ENCODE measurements around the gene TTLL6. TPM values are rescaled to one million over a fixed set of nuclear protein-coding genes. Genes with fewer than 3 reads are reported as not detected.
A peak's percentile ranks its signal among the peaks of the same experiment; 100 is the strongest.

Gene TTLL6
- total and polyA plus RNA-seq, 2 experiments from 2014 or later, result not detected

GRCh38 chr17:48725288-48726064, 91.6 kb downstream of the TTLL6 start:
- Histone ChIP-seq H3K27ac (no peak overlapping the region), H3K4me2 (ENCODE audit: unreplicated experiment) (no peak overlapping the region), H3K9me3 (ENCODE audit: low read depth) (no peaks in the 10 kb centered on the region), H3K9ac (no peak overlapping the region), H3K9me2 (ENCODE audit: insufficient read depth) (no peaks in the 10 kb centered on the region), H3K27me3 (replicated peaks; ENCODE audit: insufficient read depth) (peaks cover 99% of the 10 kb centered on the region), H4K20me1 (ENCODE audit: insufficient read depth) (no peaks in the 10 kb centered on the region), H3F3A (ENCODE audit: insufficient read depth) (no peaks in the 10 kb centered on the region), H3K4me3 (no peak overlapping the region), H3K36me3 (ENCODE audit: low read depth) (no peaks in the 10 kb centered on the region), H3K79me2 (ENCODE audit: insufficient read depth) (no peaks in the 10 kb centered on the region), H2AFZ (no peak overlapping the region), H3K4me1 (ENCODE audit: insufficient read depth) (no peaks in the 10 kb centered on the region)
- DNase-seq, result no peak
- TF ChIP-seq EZH2phosphoT487 (IDR thresholded peaks at IDR 0.05; ENCODE audit: insufficient read depth, low read depth) (peak; percentile 25; the same call in 1 of the 2 replicates), EZH2 (IDR thresholded peaks at IDR 0.05; ENCODE audit: insufficient read depth, poor library complexity, severe bottlenecking) (no peak)
- 8 to 10% methylated on average over 37 to 38 of the region's 38 CpGs for WGBS, 2 experiments (ENCODE audit: low coverage in 1 of 2, low lambda C conversion rate in 2 of 2, missing lambda C conversion rate in 2 of 2)
- in situ Hi-C loops (cut with MboI), result no loop called here

GRCh38 chr17:48725004-48725287, 92.1 kb downstream of the TTLL6 start:
- Histone ChIP-seq H3K4me2 (ENCODE audit: unreplicated experiment) (no peak overlapping the region), H4K20me1 (ENCODE audit: insufficient read depth) (no peaks in the 10 kb centered on the region), H2AFZ (no peak overlapping the region), H3K79me2 (ENCODE audit: insufficient read depth) (no peaks in the 10 kb centered on the region), H3K9ac (no peak overlapping the region), H3F3A (ENCODE audit: insufficient read depth) (no peaks in the 10 kb centered on the region), H3K4me1 (ENCODE audit: insufficient read depth) (no peaks in the 10 kb centered on the region), H3K27ac (no peak overlapping the region), H3K27me3 (replicated peaks; ENCODE audit: insufficient read depth) (peaks cover 99% of the 10 kb centered on the region), H3K9me3 (ENCODE audit: low read depth) (no peaks in the 10 kb centered on the region), H3K9me2 (ENCODE audit: insufficient read depth) (no peaks in the 10 kb centered on the region), H3K4me3 (peak overlapping the region; percentile 29; the same call in 1 of the 2 replicates), H3K36me3 (ENCODE audit: low read depth) (no peaks in the 10 kb centered on the region)
- TF ChIP-seq EZH2 (IDR thresholded peaks at IDR 0.05; ENCODE audit: insufficient read depth, poor library complexity, severe bottlenecking), result no peak
- TF ChIP-seq EZH2phosphoT487 (IDR thresholded peaks at IDR 0.05; ENCODE audit: insufficient read depth, low read depth), result no peak
- DNase-seq, result peak; percentile 29
- in situ Hi-C loops (cut with MboI), result no loop called here
- WGBS, 2 experiments (ENCODE audit: low coverage in 1 of 2, low lambda C conversion rate in 2 of 2, missing lambda C conversion rate in 2 of 2), result 1 to 6% methylated on average over 12 to 16 of the region's 16 CpGs

GRCh38 chr17:48724251-48725003, 92.6 kb downstream of the TTLL6 start:
- H3K27me3 ChIP-seq (replicated peaks; ENCODE audit: insufficient read depth), result peaks cover 99% of the 10 kb centered on the region
- DNase-seq, result peak; percentile 89
- H3K79me2 ChIP-seq (ENCODE audit: insufficient read depth), result no peaks in the 10 kb centered on the region
- no peaks in the 10 kb centered on the region for H3K36me3 ChIP-seq (ENCODE audit: low read depth)
- no peaks in the 10 kb centered on the region for H4K20me1 ChIP-seq (ENCODE audit: insufficient read depth)
- TF ChIP-seq EZH2phosphoT487 (IDR thresholded peaks at IDR 0.05; ENCODE audit: insufficient read depth, low read depth) (peak; percentile 52; the same call in 1 of the 2 replicates), EZH2 (IDR thresholded peaks at IDR 0.05; ENCODE audit: insufficient read depth, poor library complexity, severe bottlenecking) (peak; percentile 83)
- no peak overlapping the region for H3K27ac ChIP-seq
- H3K4me1 ChIP-seq (ENCODE audit: insufficient read depth), result no peaks in the 10 kb centered on the region
- H3K9me2 ChIP-seq (ENCODE audit: insufficient read depth), result no peaks in the 10 kb centered on the region
- H3K9ac ChIP-seq, result no peak overlapping the region
- WGBS, 2 experiments (ENCODE audit: low coverage in 1 of 2, low lambda C conversion rate in 2 of 2, missing lambda C conversion rate in 2 of 2), result 7 to 13% methylated on average over 29 to 32 of the region's 32 CpGs
- peak overlapping the region; percentile 29; the same call in 1 of the 2 replicates for H3K4me3 ChIP-seq
- H3K4me2 ChIP-seq (ENCODE audit: unreplicated experiment), result no peak overlapping the region
- no peaks in the 10 kb centered on the region for H3K9me3 ChIP-seq (ENCODE audit: low read depth)
- no peak overlapping the region for H2AFZ ChIP-seq
- H3F3A ChIP-seq (ENCODE audit: insufficient read depth), result no peaks in the 10 kb centered on the region
- in situ Hi-C loops (cut with MboI), result no loop called here

DNA sequence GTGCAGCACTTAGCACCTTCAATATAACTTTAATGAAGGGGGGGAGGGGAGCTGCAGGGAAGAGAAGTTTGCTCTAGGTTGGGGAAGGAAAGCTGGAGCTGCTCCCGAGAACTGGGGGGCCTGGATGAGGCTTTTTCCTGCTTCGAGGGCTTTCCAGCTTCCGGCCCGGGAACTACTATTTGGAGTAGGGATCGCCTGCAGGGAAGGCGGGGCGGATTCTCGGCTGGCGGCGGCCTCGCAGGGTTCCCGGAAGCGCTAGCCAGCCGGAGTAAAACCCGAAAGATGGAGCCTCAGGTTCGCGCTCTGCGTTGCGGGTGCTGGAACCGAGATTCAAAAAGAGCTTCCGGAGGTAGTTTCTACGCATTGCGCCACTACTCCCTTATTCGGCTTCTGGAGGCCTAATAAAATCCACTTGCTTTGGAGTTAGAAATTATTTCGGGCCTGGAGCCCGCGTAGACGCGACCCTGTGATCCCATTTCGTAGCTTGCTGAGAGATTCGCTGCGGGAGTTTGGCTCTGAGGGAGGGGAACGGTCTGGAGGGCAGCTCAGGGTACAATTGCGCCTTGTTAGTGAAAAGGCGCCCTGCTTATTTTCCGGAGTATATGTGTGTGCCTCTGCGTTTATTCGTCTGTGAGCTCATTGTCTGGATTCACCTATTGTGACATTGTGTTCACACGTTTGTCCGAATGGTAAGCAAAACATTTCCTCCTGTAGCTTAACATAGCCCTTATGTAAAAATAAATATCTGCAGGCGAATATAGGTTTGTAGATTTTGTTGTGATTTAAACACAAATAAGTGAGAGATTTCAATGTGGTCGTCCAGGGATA, 93.4 kb downstream of the TTLL6 start:
- in situ Hi-C loops (cut with MboI), result no loop called here
- Histone ChIP-seq H3K79me2 (ENCODE audit: insufficient read depth) (no peaks in the 10 kb centered on the region), H3K36me3 (ENCODE audit: low read depth) (no peaks in the 10 kb centered on the region), H3K4me1 (ENCODE audit: insufficient read depth) (no peaks in the 10 kb centered on the region), H3F3A (ENCODE audit: insufficient read depth) (no peaks in the 10 kb centered on the region), H3K27me3 (replicated peaks; ENCODE audit: insufficient read depth) (peaks cover 99% of the 10 kb centered on the region), H2AFZ (no peak overlapping the region), H3K27ac (no peak overlapping the region), H3K9me3 (ENCODE audit: low read depth) (no peaks in the 10 kb centered on the region), H4K20me1 (ENCODE audit: insufficient read depth) (no peaks in the 10 kb centered on the region), H3K4me2 (ENCODE audit: unreplicated experiment) (no peak overlapping the region), H3K9me2 (ENCODE audit: insufficient read depth) (no peaks in the 10 kb centered on the region), H3K9ac (no peak overlapping the region), H3K4me3 (no peak overlapping the region; the same call in 1 of the 2 replicates)
- WGBS, 2 experiments (ENCODE audit: low coverage in 1 of 2, low lambda C conversion rate in 2 of 2, missing lambda C conversion rate in 2 of 2), result 33 to 34% methylated on average over 42 of the region's 42 CpGs
- TF ChIP-seq EZH2phosphoT487 (IDR thresholded peaks at IDR 0.05; ENCODE audit: insufficient read depth, low read depth) (0 out of 2 replicates have a peak, but pooled peaks have one; percentile 38), EZH2 (IDR thresholded peaks at IDR 0.05; ENCODE audit: insufficient read depth, poor library complexity, severe bottlenecking) (peak; percentile 67)
- DNase-seq, result no peak
